Skeletal muscle satellite cell (primary cell): ENCODE measurements around the gene CREBBP.

Experiments used
- H3K27me3 ChIP-seq: 2 replicates; pipeline ENCODE4 v1.7.0; 2013; ENCODE audit warnings: low read length; ENCODE audit not compliant: control insufficient read depth, insufficient read depth
- H3K36me3 ChIP-seq: 2 replicates; pipeline ENCODE4 v1.7.0; 2013; ENCODE audit warnings: mild to moderate bottlenecking, control low read depth, low read length; ENCODE audit not compliant: insufficient read depth
- H3K4me1 ChIP-seq: 2 replicates; pipeline ENCODE4 v1.7.0; 2013; ENCODE audit warnings: low read length; ENCODE audit not compliant: control insufficient read depth, insufficient read depth
- H3K4me2 ChIP-seq: 2 replicates; pipeline ENCODE4 v1.7.0; 2013; ENCODE audit warnings: mild to moderate bottlenecking, low read length
- H3K4me3 ChIP-seq: 2 replicates; pipeline ENCODE4 v1.7.0; 2013; ENCODE audit warnings: low read length
- H3K9ac ChIP-seq: 2 replicates; pipeline ENCODE4 v1.7.0; 2013; ENCODE audit warnings: mild to moderate bottlenecking, low read depth, low read length, moderate library complexity
- H3K9me3 ChIP-seq: replicated peaks from 2 replicates; pipeline ENCODE4 v1.7.0; 2013; ENCODE audit warnings: mild to moderate bottlenecking, control low read depth, low read length

The CREBBP gene

GRCh38 chr16:3687792-3688191 lies 192.7 kb downstream of the CREBBP start:
- no peaks in the 10 kb centered on the region for H3K27me3 ChIP-seq
- H3K36me3 ChIP-seq, result peaks cover 31% of the 10 kb centered on the region
- no peaks in the 10 kb centered on the region for H3K9me3 ChIP-seq
- no peak overlapping the region for H3K4me2 ChIP-seq
- H3K4me3 ChIP-seq, result no peak overlapping the region
- H3K9ac ChIP-seq, result no peak overlapping the region
- peaks cover 12% of the 10 kb centered on the region for H3K4me1 ChIP-seq

- H3K4me1 ChIP-seq, result peaks cover 12% of the 10 kb centered on the region
- no peak overlapping the region for H3K9ac ChIP-seq
- peaks cover 31% of the 10 kb centered on the region for H3K36me3 ChIP-seq
- no peaks in the 10 kb centered on the region for H3K27me3 ChIP-seq
- no peak overlapping the region for H3K4me3 ChIP-seq
- H3K4me2 ChIP-seq, result no peak overlapping the region
- H3K9me3 ChIP-seq, result no peaks in the 10 kb centered on the region
Measured at GRCh38 chr16:3687021-3687420, 193.5 kb downstream of the CREBBP start.

GRCh38 chr16:3681206-3681605 lies 199.3 kb downstream of the CREBBP start:
- Histone ChIP-seq H3K36me3 (peaks cover 34% of the 10 kb centered on the region), H3K4me2 (no peak overlapping the region), H3K4me1 (no peaks in the 10 kb centered on the region), H3K9ac (no peak overlapping the region), H3K27me3 (no peaks in the 10 kb centered on the region), H3K9me3 (no peaks in the 10 kb centered on the region), H3K4me3 (no peak overlapping the region)

GRCh38 chr16:3677994-3678393 lies 202.5 kb downstream of the CREBBP start:
- Histone ChIP-seq H3K27me3 (no peaks in the 10 kb centered on the region), H3K9me3 (no peaks in the 10 kb centered on the region), H3K4me1 (no peaks in the 10 kb centered on the region), H3K9ac (no peak overlapping the region), H3K4me3 (no peak overlapping the region), H3K36me3 (peaks cover 48% of the 10 kb centered on the region), H3K4me2 (no peak overlapping the region)

GRCh38 chr16:3675601-3676130 lies 204.8 kb downstream of the CREBBP start:
- no peak overlapping the region for H3K4me3 ChIP-seq
- H3K9ac ChIP-seq, result no peak overlapping the region
- H3K4me1 ChIP-seq, result no peaks in the 10 kb centered on the region
- no peaks in the 10 kb centered on the region for H3K27me3 ChIP-seq
- no peak overlapping the region for H3K4me2 ChIP-seq
- H3K36me3 ChIP-seq, result peaks cover 52% of the 10 kb centered on the region
- no peaks in the 10 kb centered on the region for H3K9me3 ChIP-seq
